ENCODE data around the gene CIZ1.

The CIZ1 gene

GRCh38 chr9:128188209-128188608 is 3.2 kb downstream of the CIZ1 start:
- DNase-seq = no peak

GRCh38 chr9:128187361-128187760 is 4.0 kb downstream of the CIZ1 start:
- DNase-seq = no peak

DNA sequence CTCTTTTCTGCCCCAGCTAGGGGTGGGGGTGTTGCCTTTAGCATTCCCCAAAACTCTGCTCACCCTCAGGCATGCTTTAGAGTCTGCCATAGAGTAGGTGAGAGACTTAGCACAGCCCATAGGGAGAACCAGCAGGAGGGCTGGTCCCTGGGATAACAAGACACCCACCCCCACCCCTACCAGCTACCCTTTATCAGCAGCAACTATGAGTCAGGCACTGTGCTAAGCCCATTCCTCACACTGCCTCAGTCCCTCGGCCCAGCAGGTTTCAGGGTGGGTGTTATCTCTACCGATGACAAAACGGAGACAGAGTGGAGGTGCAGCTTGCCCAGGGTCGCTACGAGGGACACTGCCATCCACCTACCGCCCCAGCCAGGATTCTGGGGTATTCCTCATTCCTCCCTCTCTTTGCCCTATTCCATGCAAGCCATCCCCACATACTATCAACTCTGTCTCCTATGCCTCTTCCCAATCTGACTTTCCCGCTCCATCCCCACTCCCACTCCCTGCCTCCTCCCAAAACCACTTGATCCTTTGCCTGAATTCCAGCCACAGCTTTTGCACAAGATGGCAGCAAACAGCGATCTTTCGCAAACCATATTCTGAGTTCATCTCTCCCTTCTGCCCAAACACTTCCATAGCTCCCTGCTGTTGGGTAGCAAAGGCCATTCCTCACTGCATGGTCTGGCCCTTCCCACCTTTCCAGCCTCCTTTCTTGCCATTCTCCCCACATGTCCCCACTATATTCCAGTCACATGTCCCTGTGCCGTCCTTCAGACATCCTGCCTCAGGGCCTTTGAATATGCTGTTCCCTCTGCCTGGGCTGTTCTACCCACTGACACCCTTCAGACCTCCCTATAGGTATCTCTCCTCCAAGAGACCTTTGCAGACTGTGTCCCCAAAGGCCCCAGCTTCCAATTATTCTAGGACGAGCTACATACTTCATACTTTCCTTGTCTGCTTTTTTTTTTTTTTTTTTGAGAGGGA is 5.1 kb downstream of the CIZ1 start:
- DNase-seq = no peak

- DNase-seq = no peak
Observed at GRCh38 chr9:128182893-128183588, 8.3 kb downstream of the CIZ1 start.

DNA sequence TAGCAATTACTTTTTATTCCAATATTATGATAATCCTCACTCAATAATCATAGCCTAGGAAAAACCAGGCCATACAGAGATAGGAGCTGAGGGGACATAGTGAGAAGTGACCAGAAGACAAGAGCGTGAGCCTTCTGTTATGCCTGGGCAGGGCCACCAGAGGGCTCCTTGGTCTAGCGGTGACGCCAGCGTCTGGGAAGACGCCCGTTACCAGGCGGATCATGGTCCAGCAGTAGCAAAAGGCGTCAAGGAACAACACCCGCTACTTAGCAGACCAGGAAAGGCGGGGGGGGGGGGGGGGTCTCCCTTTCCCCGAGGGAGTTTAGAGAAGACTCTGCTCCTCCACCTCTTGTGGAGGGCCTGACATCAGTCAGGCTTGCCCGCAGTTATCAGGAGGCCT is 9.9 kb downstream of the CIZ1 start:
- DNase-seq = peak; percentile 3

DNA sequence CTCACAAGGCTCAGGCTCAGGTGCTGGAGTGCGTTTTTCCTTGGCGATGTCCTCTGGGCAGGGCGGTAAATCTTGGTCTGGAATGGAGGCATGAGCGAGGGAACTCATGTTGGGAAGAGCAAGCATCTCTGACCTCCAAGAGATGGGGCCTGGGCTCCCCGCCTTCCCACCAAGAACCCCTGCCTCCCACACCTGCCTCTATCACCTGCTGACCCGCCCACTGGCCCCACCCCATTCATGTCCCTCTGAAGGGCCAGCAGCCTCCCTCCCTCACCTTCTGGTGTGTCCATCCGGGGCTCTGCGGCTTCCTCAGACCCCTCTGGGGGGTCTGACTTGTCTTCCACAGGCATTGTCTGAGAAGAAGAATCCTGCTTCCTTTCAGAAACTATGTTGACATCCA is 10.9 kb downstream of the CIZ1 start:
- DNase-seq = no peak

DNA sequence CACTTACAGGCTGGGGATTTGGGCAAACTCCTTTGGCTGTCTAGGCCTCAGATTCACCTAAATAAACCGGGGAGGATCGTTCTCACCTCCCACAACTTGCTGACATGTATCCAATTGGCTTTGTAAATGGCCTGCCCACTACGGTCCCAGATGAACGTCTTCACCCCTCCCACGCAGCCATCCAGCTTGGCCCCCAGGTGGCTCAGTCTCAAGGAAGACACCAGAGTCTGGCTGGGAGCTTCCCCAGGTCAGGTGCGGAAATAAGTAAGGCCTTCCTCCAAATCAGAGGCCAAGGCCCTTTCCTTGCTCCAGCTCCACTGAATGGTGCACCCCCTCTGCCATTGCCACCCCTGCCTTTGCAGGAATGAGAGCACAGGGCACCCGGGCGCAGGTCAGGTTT is 11.4 kb downstream of the CIZ1 start:
- DNase-seq = no peak

GRCh38 chr9:128178806-128179431 is 12.5 kb downstream of the CIZ1 start:
- DNase-seq = no peak

GRCh38 chr9:128175726-128176125 is 15.6 kb downstream of the CIZ1 start:
- no peak for DNase-seq

- no peak for DNase-seq
Observed at GRCh38 chr9:128175102-128175563, 16.2 kb downstream of the CIZ1 start.

DNA sequence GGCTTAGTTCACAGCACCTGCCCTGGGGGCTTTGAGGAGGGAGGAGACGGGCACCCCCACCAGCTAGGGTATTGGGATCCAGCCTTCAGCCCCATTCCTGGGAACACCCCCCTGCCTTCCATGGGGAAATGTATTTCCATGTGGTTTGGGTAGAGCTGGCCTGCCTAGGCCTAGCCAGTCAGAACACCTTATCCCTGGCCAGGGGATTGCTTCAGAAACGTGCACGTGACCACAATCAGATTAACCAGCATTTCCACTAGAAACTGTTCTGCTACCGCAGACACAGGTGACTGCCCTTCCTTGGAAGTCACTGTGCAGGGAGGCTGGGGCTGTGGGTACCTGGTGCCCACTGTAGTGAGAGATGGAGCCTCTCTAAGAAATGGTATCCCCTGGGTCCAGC is 17.3 kb downstream of the CIZ1 start:
- no peak for DNase-seq

- no peak for DNase-seq
Observed at GRCh38 chr9:128169925-128170324, 21.4 kb downstream of the CIZ1 start.

DNA sequence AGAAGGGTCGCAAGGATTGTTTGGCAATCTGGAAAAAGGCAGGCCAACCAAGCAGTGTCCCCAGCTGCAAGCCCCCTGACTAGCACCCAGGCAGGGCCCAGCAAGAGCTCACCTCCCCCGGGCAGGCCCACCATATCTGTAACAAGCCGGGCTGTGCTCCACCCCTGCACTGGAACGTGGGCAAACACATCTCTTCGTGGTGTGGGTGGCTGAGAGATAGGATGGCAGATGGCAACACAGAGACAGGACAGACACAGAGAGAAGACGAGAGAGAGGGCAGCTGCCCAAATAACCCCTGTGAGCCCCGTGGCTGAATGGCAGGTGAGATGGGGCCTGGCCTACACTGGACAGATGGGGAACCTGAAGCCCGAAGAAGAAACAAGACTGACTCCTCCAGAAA is 21.9 kb downstream of the CIZ1 start:
- DNase-seq = no peak

DNA sequence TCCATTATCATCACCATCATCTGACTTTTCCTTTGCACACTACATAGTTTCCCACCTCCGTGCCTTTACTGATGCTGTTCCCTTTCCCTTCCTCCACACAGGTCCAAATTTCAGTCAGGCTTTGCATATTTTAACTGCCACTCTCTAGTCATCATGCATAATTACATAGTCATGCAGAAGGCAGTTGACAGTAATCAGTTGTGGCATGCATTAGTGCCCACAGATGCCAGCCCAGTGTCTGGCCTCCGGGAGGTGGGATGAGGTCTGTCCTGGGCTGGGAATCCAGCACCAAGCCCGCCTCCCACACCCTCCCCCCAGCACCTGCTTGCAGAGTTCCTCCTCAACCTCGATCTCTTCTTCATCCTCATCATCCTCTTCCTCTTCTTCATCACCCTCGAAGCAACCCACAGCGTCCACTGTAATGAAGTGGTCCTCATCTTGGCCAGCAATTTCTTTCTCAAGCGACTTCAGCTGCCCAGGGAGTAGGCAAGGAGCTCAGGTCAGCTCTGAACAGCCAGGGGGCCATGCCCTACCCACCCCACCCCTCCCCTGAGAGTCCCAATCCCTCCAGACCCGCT is 22.6 kb downstream of the CIZ1 start:
- DNase-seq = no peak

GRCh38 chr9:128167209-128167608 is 24.2 kb downstream of the CIZ1 start:
- DNase-seq = no peak

- DNase-seq = no peak
Observed at GRCh38 chr9:128166169-128166568, 25.2 kb downstream of the CIZ1 start.

- no peak for DNase-seq
Observed at GRCh38 chr9:128164307-128164885, 27.0 kb downstream of the CIZ1 start.

- no peak for DNase-seq
Observed at GRCh38 chr9:128163523-128164306, 27.7 kb downstream of the CIZ1 start.

GRCh38 chr9:128163027-128163515 is 28.3 kb downstream of the CIZ1 start:
- DNase-seq = no peak

DNA sequence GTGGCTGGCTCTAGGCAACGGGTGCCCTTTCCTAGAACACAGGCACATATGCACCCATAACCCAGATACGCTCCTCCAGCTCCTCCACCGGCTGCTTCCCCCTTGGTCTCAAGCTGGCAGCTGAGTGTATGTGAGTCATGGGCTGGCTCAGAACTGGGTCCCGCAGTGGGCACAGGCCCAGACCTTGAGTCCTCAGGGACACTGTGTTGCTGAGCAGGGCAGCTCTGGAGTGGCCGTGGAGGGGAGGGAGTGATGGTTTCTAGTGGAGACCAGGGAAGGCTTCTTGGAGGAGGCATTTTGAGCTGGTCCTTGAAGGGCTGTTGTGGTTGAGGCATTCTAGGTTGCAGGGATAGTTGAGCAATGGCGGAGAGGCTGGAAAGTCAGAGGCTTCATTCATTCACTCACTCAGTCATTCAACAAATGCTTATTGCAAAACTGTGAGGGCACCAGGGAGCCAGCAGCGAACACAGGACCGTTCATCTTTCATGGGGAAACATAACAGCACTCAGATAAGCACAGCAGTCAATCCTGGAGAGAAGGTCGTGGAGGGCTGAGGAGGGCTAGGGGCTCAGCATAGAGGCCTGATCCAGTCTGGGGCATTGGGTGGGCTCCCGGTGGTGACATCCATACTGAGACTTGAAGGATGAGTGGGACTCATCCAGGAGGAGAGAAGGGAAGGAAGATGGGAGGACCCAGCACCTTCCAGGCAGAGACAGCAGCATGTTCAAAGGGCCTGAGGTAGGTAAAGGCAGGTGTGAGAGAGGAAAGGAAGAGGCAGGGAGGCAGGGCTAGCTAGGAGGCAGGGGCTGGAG is 29.0 kb downstream of the CIZ1 start:
- DNase-seq = no peak

Measured in OCI-M1 (cell line).